ENCODE measurements around the gene PRDX2.

Gene PRDX2

GRCh38 chr19:12752056-12752781 is 49.4 kb downstream of the PRDX2 start:
- DNase-seq (ENCODE audit: low spot score) = no peak

- DNase-seq (ENCODE audit: low spot score) = no peak
Measured at GRCh38 chr19:12751635-12752034, 50.0 kb downstream of the PRDX2 start, which contains the start of gene BEST2. BEST2 (plus strand) TSS chr19:12751791; CDS start chr19:12752593, 802 bp downstream.

- DNase-seq (ENCODE audit: low spot score) = no peak
Measured at GRCh38 chr19:12750851-12751250, 50.7 kb downstream of the PRDX2 start.

- DNase-seq (ENCODE audit: low spot score) = no peak
Measured at GRCh38 chr19:12749938-12750521, 51.6 kb downstream of the PRDX2 start.

GRCh38 chr19:12748489-12748888 is 53.1 kb downstream of the PRDX2 start:
- DNase-seq (ENCODE audit: low spot score) = no peak

All from kidney capillary endothelial cell (primary cell).